ENCODE measurements around the gene PARVA.

PARVA gene

GRCh38 chr11:12525466-12526055 lies 148.2 kb downstream of the PARVA start:
- TF ChIP-seq CTCF (IDR thresholded peaks at IDR 0.05) = no peak

GRCh38 chr11:12526789-12527188 lies 149.4 kb downstream of the PARVA start:
- TF ChIP-seq CTCF (IDR thresholded peaks at IDR 0.05) = no peak

GRCh38 chr11:12528487-12528886 lies 151.1 kb downstream of the PARVA start:
- TF ChIP-seq CTCF (IDR thresholded peaks at IDR 0.05) = no peak

GRCh38 chr11:12529041-12529440 lies 151.7 kb downstream of the PARVA start:
- TF ChIP-seq CTCF (IDR thresholded peaks at IDR 0.05) = no peak

GRCh38 chr11:12529793-12530192 lies 152.4 kb downstream of the PARVA start:
- no peak for TF ChIP-seq CTCF (IDR thresholded peaks at IDR 0.05)

- TF ChIP-seq CTCF (IDR thresholded peaks at IDR 0.05) = no peak
Measured at GRCh38 chr11:12531020-12531419, 153.6 kb downstream of the PARVA start.

- TF ChIP-seq CTCF (IDR thresholded peaks at IDR 0.05) = no peak
Measured at GRCh38 chr11:12531681-12532080, 154.3 kb downstream of the PARVA start.

GRCh38 chr11:12532580-12532979 lies 155.2 kb downstream of the PARVA start:
- no peak for TF ChIP-seq CTCF (IDR thresholded peaks at IDR 0.05)
